HEK293 (cell line): ENCODE data around the gene LLCFC1.

Experiments used
- CTCF ChIA-PET: fragments of 350-600 bp; formaldehyde crosslinking; extraction: SDS; loops from one replicate; lab custom pipeline; 2021; ENCODE audit warnings: antibody characterized with exemption; lab: Yijun Ruan, JAX
- POLR2A ChIA-PET: fragments of 300-600 bp; formaldehyde crosslinking; extraction: SDS; loops from one replicate; lab custom pipeline; 2020; ENCODE audit warnings: antibody characterized with exemption, inconsistent platforms; lab: Yijun Ruan, JAX
- H3K27ac ChIP-seq: fragments of 200-500 bp; sonication (Bioruptor generic); 2 replicates; pipeline ENCODE4 v1.5.1; 2014; ENCODE audit warnings: low read depth, low read length, control low read depth, inconsistent platforms; ENCODE audit errors: extremely low read depth
- H3K36me3 ChIP-seq, 2 experiments: fragments of 200-500 bp in 1 of 2; sonication (Bioruptor generic) in 1 of 2; 1 replicate in 1 of 2; 2 replicates in 1 of 2; pipeline ENCODE4 v1.5.1; 2014 to 2017; ENCODE audit warnings: inconsistent platforms in 2 of 2, low read length in 2 of 2; ENCODE audit not compliant: control insufficient read depth in 2 of 2, insufficient read depth in 1 of 2
- H3K4me1 ChIP-seq: fragments of 200-500 bp; sonication (Bioruptor generic); 2 replicates; pipeline ENCODE4 v1.5.1; 2014; ENCODE audit warnings: mild to moderate bottlenecking, low read length, inconsistent platforms; ENCODE audit not compliant: control insufficient read depth, insufficient read depth
- H3K4me3 ChIP-seq: 2 replicates; pipeline ENCODE4 v1.5.1; 2011; ENCODE audit warnings: low read depth, mild to moderate bottlenecking, control low read depth, low read length, moderate library complexity
- H3K9me3 ChIP-seq: fragments of 200-500 bp; sonication (Bioruptor generic); 2 replicates; pipeline ENCODE4 v1.5.1; 2014; ENCODE audit warnings: low read depth, low read length, inconsistent platforms; ENCODE audit not compliant: control insufficient read depth, insufficient read depth
- AEBP2 ChIP-seq: fragments of 450-650 bp; formaldehyde crosslinking; IDR thresholded peaks from 2 replicates; pipeline ENCODE4 v1.5.1; 2016; ENCODE audit warnings: missing biosample characterization, missing genetic modification characterization, borderline replicate concordance
- HOXC10 ChIP-seq: sonication (generic); formaldehyde crosslinking; IDR thresholded peaks from 2 replicates; pipeline ENCODE4 v1.8.1; 2023; ENCODE audit warnings: mild to moderate bottlenecking, missing genetic modification reagents
- KLF17 ChIP-seq: fragments of 450-650 bp; formaldehyde crosslinking; IDR thresholded peaks from 2 replicates; pipeline ENCODE4 v1.5.1; 2016; ENCODE audit warnings: missing biosample characterization, missing genetic modification characterization
- KLF7 ChIP-seq: fragments of 450-650 bp; formaldehyde crosslinking; IDR thresholded peaks from 2 replicates; pipeline ENCODE4 v1.5.1; 2016; ENCODE audit warnings: missing biosample characterization, missing genetic modification characterization, borderline replicate concordance
- MZF1 ChIP-seq: fragments of 450-650 bp; formaldehyde crosslinking; IDR thresholded peaks from 2 replicates; pipeline ENCODE4 v1.5.1; 2017; ENCODE audit warnings: missing biosample characterization, missing genetic modification characterization, borderline replicate concordance
- PRDM2 ChIP-seq: fragments of 450-650 bp; formaldehyde crosslinking; IDR thresholded peaks from 2 replicates; pipeline ENCODE4 v1.5.1; 2016; ENCODE audit warnings: missing biosample characterization, missing genetic modification characterization, borderline replicate concordance
- SCRT2 ChIP-seq: fragments of 450-650 bp; formaldehyde crosslinking; IDR thresholded peaks from 2 replicates; pipeline ENCODE4 v1.5.1; 2016; ENCODE audit warnings: missing biosample characterization, missing genetic modification characterization
- TSHZ1 ChIP-seq: fragments of 450-650 bp; formaldehyde crosslinking; IDR thresholded peaks from 2 replicates; pipeline ENCODE4 v1.5.1; 2016; ENCODE audit warnings: missing biosample characterization, missing genetic modification characterization, borderline replicate concordance
- ZBTB26 ChIP-seq: fragments of 450-650 bp; formaldehyde crosslinking; optimal IDR thresholded peaks from 2 replicates; pipeline ENCODE3; 2016; ENCODE audit warnings: missing biosample characterization, mild to moderate bottlenecking, missing genetic modification characterization
- ZEB2 ChIP-seq: fragments of 450-650 bp; formaldehyde crosslinking; IDR thresholded peaks from 2 replicates; pipeline ENCODE4 v1.5.1; 2016; ENCODE audit warnings: missing biosample characterization, missing genetic modification characterization
- ZNF133 ChIP-seq: fragments of 450-650 bp; formaldehyde crosslinking; IDR thresholded peaks from 2 replicates; pipeline ENCODE4 v1.5.1; 2016; ENCODE audit warnings: missing biosample characterization, missing genetic modification characterization
- ZNF341 ChIP-seq: fragments of 450-650 bp; formaldehyde crosslinking; IDR thresholded peaks from 2 replicates; pipeline ENCODE4; 2016; ENCODE audit warnings: low read depth, missing biosample characterization, missing genetic modification characterization
- ZNF391 ChIP-seq: fragments of 450-650 bp; formaldehyde crosslinking; IDR thresholded peaks from 2 replicates; pipeline ENCODE4 v1.5.1; 2016; ENCODE audit warnings: low read depth, missing biosample characterization, missing genetic modification characterization, borderline replicate concordance
- ZNF433 ChIP-seq: fragments of 450-650 bp; formaldehyde crosslinking; IDR thresholded peaks from 2 replicates; pipeline ENCODE4 v1.5.1; 2016; ENCODE audit warnings: missing biosample characterization, missing genetic modification characterization, low read depth
- ZNF658 ChIP-seq: fragments of 450-650 bp; formaldehyde crosslinking; IDR thresholded peaks from 2 replicates; pipeline ENCODE4; 2016; ENCODE audit warnings: missing biosample characterization, missing genetic modification characterization
- ZSCAN4 ChIP-seq: fragments of 450-650 bp; formaldehyde crosslinking; IDR thresholded peaks from 2 replicates; pipeline ENCODE4 v1.5.1; 2017; ENCODE audit warnings: missing biosample characterization, missing genetic modification characterization

The LLCFC1 gene

GRCh38 chr7:142890874-142891485 is 48.3 kb upstream of the LLCFC1 start:
- H3K36me3 ChIP-seq, result no peaks in the 10 kb centered on the region
- no peak overlapping the region for H3K27ac ChIP-seq
- no peaks in the 10 kb centered on the region for H3K9me3 ChIP-seq
- CTCF ChIA-PET, result no interaction called here
- no peak overlapping the region for H3K4me3 ChIP-seq
- H3K4me1 ChIP-seq, result no peaks in the 10 kb centered on the region
- POLR2A ChIA-PET, result no interaction called here
- no peak for TF ChIP-seq KLF17 (tag by site-specific recombination)
- no peak for TF ChIP-seq MZF1
- no peak for TF ChIP-seq ZNF658 (tag by site-specific recombination)
- TF ChIP-seq TSHZ1 (tag by site-specific recombination), result no peak
- TF ChIP-seq ZNF433, result no peak
- TF ChIP-seq SCRT2 (tag by site-specific recombination), result no peak
- TF ChIP-seq ZSCAN4 (tag by site-specific recombination), result peak; percentile 75

- Histone ChIP-seq H3K4me1 (no peaks in the 10 kb centered on the region), H3K4me3 (no peak overlapping the region), H3K36me3 (no peaks in the 10 kb centered on the region), H3K27ac (no peak overlapping the region), H3K9me3 (no peaks in the 10 kb centered on the region)
- ChIA-PET POLR2A (no interaction called here), CTCF (interaction anchor here (1.0 kb wide), 1 partner anchor 11 kb away, joined by 3 read pairs; no protein-coding TSS in a partner anchor)
- TF ChIP-seq HOXC10 (CRISPR knock-in tag) (no peak), ZEB2 (tag by site-specific recombination) (no peak), AEBP2 (tag by site-specific recombination) (no peak), ZBTB26 (tag by site-specific recombination) (no peak), ZNF133 (no peak), ZNF341 (tag by site-specific recombination) (no peak), KLF7 (no peak), PRDM2 (no peak), ZNF391 (tag by site-specific recombination) (no peak)
Measured at GRCh38 chr7:142891490-142892082, 47.7 kb upstream of the LLCFC1 start.
